GM12875 (cell line): Measurements from ENCODE around the gene DHCR7.
"Not testable (repeated sequence)": the region's sequence is repeated elsewhere in the genome, so short reads cannot be mapped to it uniquely, and the experiment has no call there.

Experiments
- H3K4me3 ChIP-seq: one replicate; pipeline ENCODE4 v1.5.1; 2011; ENCODE audit warnings: low read depth, low read length, control low read depth
- CTCF ChIP-seq: IDR thresholded peaks from 2 replicates; pipeline ENCODE4 v1.5.1; 2011; ENCODE audit warnings: low read depth, mild to moderate bottlenecking, control low read depth, inconsistent platforms, low read length, moderate library complexity, borderline replicate concordance; ENCODE audit not compliant: insufficient read depth

Gene DHCR7

GRCh38 chr11:71423181-71423790, 24.9 kb downstream of the DHCR7 start:
- no peak overlapping the region for H3K4me3 ChIP-seq
- TF ChIP-seq CTCF = no peak

GRCh38 chr11:71422318-71422717, 25.9 kb downstream of the DHCR7 start:
- H3K4me3 ChIP-seq = not testable (repeated sequence)

GRCh38 chr11:71421392-71421950, 26.7 kb downstream of the DHCR7 start:
- no peak overlapping the region for H3K4me3 ChIP-seq
- no peak for TF ChIP-seq CTCF

- TF ChIP-seq CTCF = peak; percentile 76
- H3K4me3 ChIP-seq = no peak overlapping the region
These were observed 27.5 kb downstream of the DHCR7 start for GRCh38 chr11:71420455-71421241.

GRCh38 chr11:71418643-71419042, 29.6 kb downstream of the DHCR7 start:
- no peak overlapping the region for H3K4me3 ChIP-seq
- no peak for TF ChIP-seq CTCF

- no peak for TF ChIP-seq CTCF
- H3K4me3 ChIP-seq = no peak overlapping the region
These were observed 33.5 kb downstream of the DHCR7 start for GRCh38 chr11:71414645-71415044.

- TF ChIP-seq CTCF = no peak
- no peak overlapping the region for H3K4me3 ChIP-seq
These were observed 37.7 kb downstream of the DHCR7 start for GRCh38 chr11:71410363-71410966.
